K562 (cell line): ENCODE data around the gene SLAIN2. TPM values are rescaled to one million over a fixed set of nuclear protein-coding genes. Genes with fewer than 3 reads are reported as not detected.

Experiments
- ATAC-seq: fragments of 200-7000 bp; cut with Tn5 transposase; 3 replicates; pipeline ENCODE4 v1.9.1; 2020; ENCODE audit warnings: moderate library complexity
- BruUV-seq: library from RNA; stranded (reverse); fragments of 400-500 nt; replicated peaks from 2 replicates; lab custom pipeline; 2021; lab: Mats Ljungman, UMichigan
- CTCF ChIA-PET: fragments of 300-600 bp; formaldehyde crosslinking; extraction: SDS; loops from one replicate; lab custom pipeline; 2021; ENCODE audit warnings: low intra/inter-chr PET ratio; lab: Yijun Ruan, JAX
- POLR2A ChIA-PET: fragments of 300-600, 350-650 bp; sonication (Branson Sonifier 250); formaldehyde crosslinking; extraction: SDS; loops from one replicate; lab custom pipeline; 2021; ENCODE audit warnings: antibody characterized with exemption, inconsistent platforms; lab: Yijun Ruan, JAX
- DNase-seq, 4 experiments: peaks; one replicate each; pipeline versions ENCODE4 v3.0.0 to v3.0.0-alpha.2; 2011 to 2018; ENCODE audit warnings: low spot score in 3 of 4, mixed read lengths in 3 of 4; ENCODE audit errors: extremely low read depth in 1 of 4
- FAIRE-seq: peaks from 2 replicates; lab custom pipeline; 2011; peaks lifted over from hg19 to GRCh38; lab: Jason Lieb, UNC
- H2AFZ ChIP-seq: 2 replicates; pipeline ENCODE4 v1.6.0; 2011; ENCODE audit warnings: low read depth, low read length, control low read depth, inconsistent platforms
- H3K27ac ChIP-seq: fragments of 200-600 bp; 3 replicates; pipeline ENCODE4 v1.8.0; 2011; ENCODE audit warnings: low read depth, mild to moderate bottlenecking, control low read depth, inconsistent platforms, low read length, moderate library complexity, mixed read lengths; ENCODE audit errors: extremely low read depth
- H3K27me3 ChIP-seq, 2 experiments: fragments of 300-600 bp in 1 of 2; 2 replicates in 1 of 2; 3 replicates in 1 of 2; pipeline versions ENCODE4 v1.6.0 to v1.8.0; 2011; ENCODE audit warnings: inconsistent platforms in 2 of 2, low read length in 2 of 2, mild to moderate bottlenecking in 1 of 2, mixed read lengths in 1 of 2, moderate library complexity in 1 of 2; ENCODE audit not compliant: control insufficient read depth in 2 of 2, insufficient read depth in 2 of 2
- H3K36me3 ChIP-seq: fragments of 300-600 bp; 3 replicates; pipeline ENCODE4 v1.8.0; 2011; ENCODE audit warnings: mild to moderate bottlenecking, low read length, inconsistent platforms; ENCODE audit not compliant: control insufficient read depth, insufficient read depth
- H3K4me1 ChIP-seq, 2 experiments: fragments of 200-600 bp in 1 of 2; replicated peaks in 1 of 2; 2 replicates in 1 of 2; 3 replicates in 1 of 2; pipeline versions ENCODE4 v1.5.1 to v1.8.0; 2011; ENCODE audit warnings: inconsistent platforms in 2 of 2, low read length in 2 of 2, mild to moderate bottlenecking in 1 of 2, mixed read lengths in 1 of 2, moderate library complexity in 1 of 2; ENCODE audit not compliant: control insufficient read depth in 2 of 2, insufficient read depth in 2 of 2
- H3K4me2 ChIP-seq: 2 replicates; pipeline ENCODE4 v1.6.1; 2011; ENCODE audit warnings: low read length, control low read depth, inconsistent platforms, mixed read lengths; ENCODE audit not compliant: insufficient read depth
- H3K4me3 ChIP-seq: fragments of 200-600 bp; sonication (generic), shearing (Covaris generic); 2 replicates; pipeline ENCODE4 v1.5.1; 2016; ENCODE audit warnings: control low read depth, inconsistent platforms
- H3K79me2 ChIP-seq: fragments of 200-600 bp; 3 replicates; pipeline ENCODE4 v1.8.0; 2011; ENCODE audit warnings: low read length, inconsistent platforms; ENCODE audit not compliant: control insufficient read depth, insufficient read depth
- H3K9ac ChIP-seq, 2 experiments: 2 replicates each; pipeline versions ENCODE4 v1.6.0 to v1.6.1; 2011; ENCODE audit warnings: low read depth in 2 of 2, low read length in 2 of 2, control low read depth in 1 of 2, inconsistent platforms in 1 of 2, mild to moderate bottlenecking in 1 of 2, mixed read lengths in 1 of 2; ENCODE audit not compliant: insufficient read depth in 1 of 2
- H3K9me1 ChIP-seq: one replicate; pipeline ENCODE4 v1.6.0; 2011; ENCODE audit warnings: inconsistent platforms, mild to moderate bottlenecking, low read length, moderate library complexity; ENCODE audit not compliant: control insufficient read depth, insufficient read depth
- H3K9me3 ChIP-seq: replicated peaks from 2 replicates; pipeline ENCODE4 v1.5.1; 2011; ENCODE audit warnings: low read depth, low read length, inconsistent platforms; ENCODE audit not compliant: control insufficient read depth, insufficient read depth
- H4K20me1 ChIP-seq: replicated peaks from 2 replicates; pipeline ENCODE4 v1.6.1; 2011; ENCODE audit warnings: low read length, inconsistent platforms, mixed read lengths; ENCODE audit not compliant: control insufficient read depth, insufficient read depth
- MGA ChIP-seq: fragments of 450-650 bp; IDR thresholded peaks from 2 replicates; pipeline ENCODE4 v1.6.1; 2016; ENCODE audit warnings: mild to moderate bottlenecking, moderate library complexity
- NR2C2 ChIP-seq, 2 experiments: fragments of 200-800 bp in 1 of 2; sonication (Bioruptor generic) in 1 of 2; sonication (generic) in 1 of 2; formaldehyde crosslinking in 1 of 2; IDR thresholded peaks; 2 replicates each; pipeline versions ENCODE4 v1.6.1 to v1.8.0; 2016 to 2022; ENCODE audit warnings: mild to moderate bottlenecking in 1 of 2, missing compliant biosample characterization in 1 of 2, missing genetic modification characterization in 1 of 2, missing genetic modification reagents in 1 of 2
- PATZ1 ChIP-seq: fragments of 250-450 bp; sonication (Bioruptor Pico); IDR thresholded peaks from 2 replicates; pipeline ENCODE4 v1.5.0; 2020; ENCODE audit warnings: mild to moderate bottlenecking, borderline replicate concordance
- PHB ChIP-seq: fragments of 250-450 bp; sonication (Bioruptor Pico); IDR thresholded peaks from 2 replicates; pipeline ENCODE4 v1.5.0; 2021
- ZNF24 ChIP-seq: fragments of 450-650 bp; IDR thresholded peaks from 2 replicates; pipeline ENCODE4 v1.6.1; 2016
- ZNF561 ChIP-seq: fragments of 450-650 bp; formaldehyde crosslinking; conservative IDR thresholded peaks from 2 replicates; pipeline ENCODE4 v1.4.0; 2020; ENCODE audit warnings: mild to moderate bottlenecking, moderate library complexity
- ZNF668 ChIP-seq: fragments of 250-450 bp; sonication (Bioruptor Pico); IDR thresholded peaks from 2 replicates; pipeline ENCODE4 v1.8.0; 2022; ENCODE audit warnings: mild to moderate bottlenecking, inconsistent platforms
- WGBS: fragments of 100-300 bp; shearing (Covaris generic); methylation state at CpG from one replicate; pipeline ENCODE4 v1.1.6; 2016; ENCODE audit warnings: low coverage, mixed read lengths; ENCODE audit not compliant: insufficient coverage; ENCODE audit errors: missing lambda C conversion rate; 5-methylcytosine and 5-hydroxymethylcytosine counted together
- in situ Hi-C: fragments of 300-500 bp; cut with MboI; formaldehyde crosslinking; loops from 4 replicates; pipeline ENCODE4 v1.15.0; 2018; ENCODE audit warnings: inconsistent platforms, mixed read lengths
- intact Hi-C: fragments of 100-400 bp; cut with micrococcal nuclease; formaldehyde crosslinking; loops from 2 replicates; pipeline ENCODE4 v1.14.2; 2022
- polyA plus RNA-seq, 8 experiments: library from polyadenylated mRNA; depleted of rRNA in 4 of 8; stranded (reverse) in 5 of 8; unstranded in 3 of 8; fragments of >200 nt; fragmentation: Nextera tagmentation in 2 of 8; fragmentation: Illumina TruSeq in 1 of 8; extraction: Ambion mirVana in 2 of 8; extraction: Trizol in 1 of 8; gene quantifications; 2 replicates each; pipeline versions ENCODE4 v1.2.1 to v1.2.3, GENCODE V29; 2011 to 2014; ENCODE audit warnings: inconsistent platforms in 1 of 8, missing spikeins in 1 of 8
- total RNA-seq, 7 experiments: library from RNA; depleted of rRNA in 6 of 7; stranded (reverse); fragments of >200 nt in 6 of 7; fragmentation: Illumina TruSeq in 2 of 7; extraction: Trizol in 2 of 7; gene quantifications; 2 replicates each; pipeline versions ENCODE4 v1.2.1 to v1.2.3, GENCODE V29; 2011 to 2021; ENCODE audit warnings: low replicate concordance in 1 of 7

The SLAIN2 gene
- total and polyA plus RNA-seq, 9 of the 15 experiments (the other 6 are each of a cell fraction or from before 2014, with no cell fraction given) = 3.5 to 116 (median 35.0) TPM

GRCh38 chr4:48370260-48371134 lies 29.2 kb downstream of the SLAIN2 start:
- no peaks in the 10 kb centered on the region for H4K20me1 ChIP-seq
- H3K4me3 ChIP-seq = no peak overlapping the region
- peaks cover 61% of the 10 kb centered on the region for H3K79me2 ChIP-seq
- CTCF ChIA-PET = no interaction called here
- no peak overlapping the region for H3K9ac ChIP-seq
- no TSS peak for BruUV-seq
- no peaks in the 10 kb centered on the region for H3K27me3 ChIP-seq
- no peaks in the 10 kb centered on the region for H3K9me1 ChIP-seq
- no peak overlapping the region for H2AFZ ChIP-seq
- no peaks in the 10 kb centered on the region for H3K9me3 ChIP-seq
- H3K4me2 ChIP-seq = no peak overlapping the region
- no peak for DNase-seq
- intact Hi-C loops (no loop called here), in situ Hi-C loops (no loop called here)
- WGBS = 100% methylated on average over 1 of the region's 1 CpG
- H3K4me1 ChIP-seq = no peaks in the 10 kb centered on the region
- POLR2A ChIA-PET = interaction anchor here (0.7 to 1.1 kb wide), 2 partner anchors 14 to 27 kb away, joined by 3 to 4 read pairs; no protein-coding TSS in a partner anchor
- ATAC-seq = 0 out of 3 replicates have a peak, but pooled peaks have one; percentile 42
- FAIRE-seq = no peak
- H3K36me3 ChIP-seq = peaks cover 8% of the 10 kb centered on the region; the same call in 2 of the 3 replicates
- H3K27ac ChIP-seq = 0 out of 3 replicates have a peak overlapping the region, but pooled peaks have one; percentile 12
- TF ChIP-seq MGA (no peak), ZNF24 (no peak), PHB (no peak), ZNF668 (CRISPR knock-in tag) (no peak), ZNF561 (CRISPR knock-in tag) (no peak), PATZ1 (no peak), NR2C2 (CRISPR knock-in tag; IDR thresholded peaks at IDR 0.05) (no peak), NR2C2 (tag; IDR thresholded peaks at IDR 0.05) (no peak)
